Fibroblast of skin of abdomen (primary cell): ENCODE measurements around the gene GMNC. TPM values are rescaled to one million over a fixed set of nuclear protein-coding genes. Genes with fewer than 3 reads are reported as not detected.
A peak's percentile ranks its signal among the peaks of the same experiment; 100 is the strongest.
"Not testable (repeated sequence)": the region's sequence is repeated elsewhere in the genome, so short reads cannot be mapped to it uniquely, and the experiment has no call there.

Experiments used
- DNase-seq: peaks from one replicate; pipeline ENCODE4 v3.0.0-alpha.2; 2013
- polyA plus RNA-seq, 2 experiments: library from polyadenylated mRNA; unstranded; fragments of 120-200 nt; gene quantifications; one replicate each; pipeline ENCODE4 v1.2.1, GENCODE V29; 2013; ENCODE audit not compliant: insufficient read length in 2 of 2

The GMNC gene, protein sequence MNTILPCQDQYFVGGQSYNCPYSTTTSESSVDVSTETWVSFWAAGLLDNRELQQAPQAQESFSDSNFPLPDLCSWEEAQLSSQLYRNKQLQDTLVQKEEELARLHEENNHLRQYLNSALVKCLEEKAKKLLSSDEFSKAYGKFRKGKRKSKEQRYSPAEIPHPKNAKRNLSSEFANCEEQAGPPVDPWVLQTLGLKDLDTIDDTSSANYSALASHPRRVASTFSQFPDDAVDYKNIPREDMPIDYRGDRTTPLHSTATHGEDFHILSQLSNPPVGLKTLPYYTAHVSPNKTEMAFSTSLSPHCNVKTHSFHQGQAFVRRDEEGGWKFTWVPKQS
- polyA plus RNA-seq (2013, experiment 1 of 2; ENCODE audit: insufficient read length), result 0.08 TPM
- 0.17 TPM for polyA plus RNA-seq (2013, experiment 2 of 2; ENCODE audit: insufficient read length)

DNA sequence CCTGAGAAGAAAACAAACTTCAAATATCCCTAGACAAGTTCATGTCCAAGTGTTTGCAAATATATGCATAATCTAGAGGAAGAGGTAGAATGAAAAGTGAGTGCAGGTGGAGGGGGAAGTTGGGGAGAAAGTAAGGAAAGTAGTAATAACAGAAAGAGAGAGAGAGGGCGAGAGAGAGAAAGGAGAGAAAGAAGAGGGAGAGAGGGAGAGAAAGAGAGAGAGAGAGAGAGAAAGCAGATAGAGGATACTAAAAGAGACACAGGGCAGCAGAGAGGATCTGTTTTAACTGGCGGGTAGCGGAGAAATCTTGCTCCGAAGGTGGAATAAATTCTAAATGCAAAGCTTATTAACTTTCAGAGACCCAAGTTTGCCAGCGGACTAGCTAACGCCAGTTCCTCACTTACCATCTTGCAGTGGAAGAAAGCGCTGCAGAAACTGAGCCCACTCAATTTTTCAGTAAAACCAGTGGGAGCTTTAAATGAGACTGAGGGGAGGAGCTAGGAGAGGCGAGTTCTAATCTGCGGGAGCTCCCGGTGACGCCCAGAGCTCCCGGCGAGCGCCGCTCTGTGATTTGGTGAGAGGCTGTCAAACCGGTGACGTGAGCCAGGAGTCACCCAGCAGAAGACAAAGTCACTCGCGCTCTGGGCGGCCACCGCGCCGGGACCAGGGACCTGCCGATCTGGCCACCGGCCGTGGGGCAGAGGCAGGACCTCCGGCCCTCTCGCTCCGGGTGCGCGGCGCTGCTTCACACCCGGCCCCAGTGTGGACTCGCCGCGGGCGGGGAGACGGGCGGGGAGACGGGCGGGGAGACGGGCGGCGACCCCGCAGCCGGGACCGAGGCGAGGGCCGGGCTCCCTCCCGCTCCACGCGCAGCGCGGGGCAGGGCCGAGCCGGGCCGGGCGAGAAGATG lies at the start of gene GMNC:
TSS of gene GMNC (minus strand) at position 486 of the 910 bp plus-strand sequence. CDS start at position 407, 79 bp downstream.
- peak; percentile 53 for DNase-seq

DNA sequence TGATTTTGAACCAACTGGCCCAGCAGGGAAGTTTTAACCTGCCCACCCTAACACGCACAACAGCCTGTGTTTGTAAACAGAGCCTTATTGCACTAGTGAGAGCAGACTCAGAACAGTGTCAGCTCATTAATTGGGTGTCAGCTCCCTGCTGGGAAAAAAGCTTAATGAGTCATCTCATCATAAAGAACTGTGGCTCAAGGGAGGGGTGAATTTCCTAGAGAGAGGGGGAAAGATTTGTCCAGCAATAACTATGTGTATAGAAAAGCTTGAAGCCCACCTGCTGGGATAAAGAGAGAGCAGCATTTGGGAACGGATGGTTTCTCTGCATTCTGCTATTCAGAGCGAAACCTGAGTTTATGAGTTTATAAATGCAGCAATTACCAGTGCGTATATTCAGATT lies 48.9 kb upstream of the GMNC start:
- DNase-seq, result no peak

DNA sequence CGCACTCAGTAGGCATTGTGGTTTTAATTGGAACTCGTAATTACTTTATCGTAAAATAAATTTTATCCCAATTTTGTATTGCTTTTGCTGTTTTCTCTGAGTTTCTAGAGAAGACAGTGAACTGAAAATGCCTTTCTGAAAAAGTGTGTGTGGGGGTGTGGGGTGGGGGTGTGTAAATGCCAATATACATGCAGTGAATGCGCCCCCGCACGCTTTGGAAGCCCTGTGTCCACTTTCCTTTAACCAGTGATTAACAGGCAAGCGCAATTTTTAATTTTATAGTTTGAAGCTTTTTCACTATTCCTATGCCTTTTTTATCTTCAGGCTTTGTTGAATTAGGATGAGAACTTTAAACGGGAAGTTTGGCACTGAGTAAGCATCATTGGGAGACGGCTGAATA lies 47.4 kb upstream of the GMNC start:
- DNase-seq, result no peak

DNA sequence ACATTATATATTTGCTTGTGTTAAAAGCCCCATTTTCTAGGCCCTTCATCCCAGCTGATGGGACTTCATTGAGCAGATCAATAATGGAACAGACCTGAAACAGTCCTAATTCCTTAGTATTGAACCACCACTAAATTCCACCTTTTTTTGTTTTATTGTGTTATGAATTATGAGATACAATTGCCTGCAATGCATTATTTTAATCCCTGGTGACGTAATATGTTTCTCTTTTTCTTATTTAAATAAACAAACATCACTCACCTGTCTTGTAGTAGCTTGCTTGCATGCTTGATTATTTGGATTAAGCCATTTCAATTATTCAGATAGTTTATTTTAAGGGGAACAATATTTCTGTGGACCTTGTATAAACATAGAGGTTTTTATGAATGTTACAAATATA lies 40.7 kb upstream of the GMNC start:
- DNase-seq, result no peak

DNA sequence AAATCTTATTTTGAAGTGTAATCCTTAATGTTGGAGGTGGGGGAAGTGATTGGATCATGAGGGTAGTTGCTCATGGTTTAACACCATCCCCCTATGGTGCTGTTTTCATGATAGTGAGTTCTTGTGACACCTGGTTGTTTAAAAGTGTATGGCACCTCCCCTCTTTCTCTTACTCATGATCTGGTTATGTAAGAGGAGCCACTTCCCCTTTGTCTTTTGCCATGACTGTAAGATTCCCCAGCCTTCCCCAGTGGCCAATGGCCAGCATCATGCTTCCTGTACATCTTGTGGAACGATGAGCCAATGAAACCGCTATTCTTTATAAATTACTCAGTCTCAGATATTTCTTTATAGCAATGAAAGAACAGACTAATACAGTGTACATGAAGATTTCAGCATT lies 39.8 kb upstream of the GMNC start:
- DNase-seq, result no peak

DNA sequence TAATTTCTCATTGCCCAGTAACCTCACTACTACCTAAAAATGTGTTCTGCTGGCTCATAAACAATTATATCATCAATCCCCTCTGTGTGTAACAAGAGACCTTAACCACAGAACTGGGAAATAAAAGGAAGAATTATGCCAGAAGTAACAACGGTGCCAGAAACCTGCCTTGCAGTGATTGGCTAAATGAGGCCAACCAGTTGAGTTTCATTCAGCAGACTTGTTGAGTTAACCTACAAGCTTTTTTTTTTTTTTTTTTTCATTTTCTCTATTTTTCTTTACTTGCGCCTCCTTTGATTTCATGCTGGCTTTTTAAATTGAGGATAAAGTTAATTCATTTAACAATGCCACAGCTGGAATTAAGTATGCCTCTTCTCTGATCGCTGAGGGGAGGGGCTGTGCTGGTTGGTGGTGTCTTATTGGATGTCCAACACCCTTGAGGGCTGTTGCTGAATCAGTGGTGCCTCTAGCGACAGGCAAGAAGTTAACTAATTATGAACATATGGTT lies 30.0 kb upstream of the GMNC start:
- no peak for DNase-seq

DNA sequence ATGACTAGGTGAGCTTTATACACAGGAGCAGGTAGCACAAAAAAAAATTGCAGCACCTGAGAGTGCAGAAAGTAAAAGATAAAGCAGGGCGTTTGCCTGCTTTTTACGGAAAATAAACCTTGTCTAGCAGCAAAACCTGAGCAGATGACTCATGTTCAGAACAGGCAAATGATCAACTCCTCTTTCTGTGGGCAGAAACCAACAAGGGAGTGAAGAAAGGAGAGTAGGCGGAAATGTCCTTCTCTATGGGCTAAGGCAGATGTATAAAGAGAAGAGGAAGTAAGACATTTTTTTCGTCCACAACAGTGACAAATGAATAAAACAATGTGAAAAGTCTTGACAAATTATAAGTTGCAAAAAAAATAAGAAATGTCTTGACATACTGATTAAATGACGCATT lies 24.5 kb upstream of the GMNC start:
- no peak for DNase-seq

DNA sequence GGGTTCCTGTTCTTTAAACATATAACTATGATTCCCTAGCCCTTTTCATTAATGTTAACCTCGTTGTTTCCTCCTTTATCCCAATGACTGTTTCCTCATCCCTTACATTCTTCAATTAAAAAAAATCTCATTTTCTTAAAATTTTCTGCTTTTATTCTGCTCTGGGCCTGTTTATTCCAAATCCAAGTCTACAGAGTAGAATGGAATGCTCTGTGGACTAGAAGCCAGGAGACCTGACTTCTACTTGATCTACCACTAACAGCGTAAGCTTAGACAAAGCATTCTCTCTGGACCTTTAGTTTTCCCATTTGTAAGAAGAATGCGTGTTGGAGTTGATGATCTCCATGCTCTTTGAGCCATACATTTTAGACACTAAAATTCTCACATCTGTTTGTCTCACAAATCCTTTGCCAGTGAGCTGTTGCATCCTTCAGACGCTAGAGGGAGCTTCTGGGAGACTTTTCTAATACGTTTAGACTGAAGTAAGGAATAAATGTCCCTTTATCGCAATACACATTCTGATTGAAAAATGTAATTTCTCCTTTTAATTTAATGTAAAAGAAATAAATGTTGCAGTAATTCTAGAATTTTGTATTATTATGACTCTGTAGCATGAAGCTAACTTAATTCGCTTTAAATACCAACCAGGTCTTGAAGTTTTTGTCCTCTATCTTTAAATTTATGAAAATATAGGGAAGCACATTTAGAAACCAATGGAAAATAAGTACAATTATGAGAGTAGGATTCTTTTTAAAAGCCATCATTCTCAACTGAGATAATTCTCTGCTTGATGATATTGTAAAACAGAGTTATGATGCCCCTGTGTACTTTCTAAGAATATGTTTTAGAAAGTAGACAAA lies 21.7 kb upstream of the GMNC start:
- DNase-seq, result peak; percentile 45

DNA sequence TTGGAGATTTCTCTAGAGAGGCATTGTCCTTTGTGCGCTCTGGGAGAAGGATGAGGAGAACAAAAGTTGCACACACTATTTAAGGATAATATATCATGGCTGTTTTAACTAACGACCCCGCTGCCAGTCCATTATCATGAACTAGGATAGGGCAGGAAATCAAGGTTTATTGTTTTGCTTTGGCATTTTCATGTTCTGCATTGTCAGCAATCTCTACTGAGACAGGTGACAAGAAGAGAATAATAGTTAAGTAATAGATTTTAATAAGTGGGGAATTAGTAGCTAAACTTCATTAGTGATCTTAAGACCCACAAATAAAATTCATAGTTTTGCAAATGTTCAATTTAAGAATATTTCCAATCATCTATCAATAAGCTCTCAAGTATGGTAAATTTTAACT lies 20.6 kb upstream of the GMNC start:
- no peak for DNase-seq

DNA sequence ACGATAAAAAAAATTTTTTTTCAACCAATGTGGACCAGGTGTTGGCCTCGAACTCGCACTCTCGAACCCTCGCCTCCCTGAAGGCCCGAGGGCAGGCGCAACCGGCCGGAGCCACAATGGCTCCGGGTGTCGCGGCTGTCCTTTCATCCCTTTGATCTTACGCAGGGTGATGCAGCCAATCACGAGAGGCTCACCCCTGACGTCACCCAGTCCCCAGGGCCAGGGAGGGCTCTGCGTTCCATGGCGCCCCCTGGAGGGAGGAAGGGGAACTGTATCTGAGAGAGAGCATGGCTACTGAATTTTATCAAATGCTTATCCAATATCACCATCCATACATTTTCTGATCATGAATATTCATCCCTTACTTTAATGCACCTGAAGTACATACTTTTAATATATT lies 15.4 kb upstream of the GMNC start:
- DNase-seq, result no peak

DNA sequence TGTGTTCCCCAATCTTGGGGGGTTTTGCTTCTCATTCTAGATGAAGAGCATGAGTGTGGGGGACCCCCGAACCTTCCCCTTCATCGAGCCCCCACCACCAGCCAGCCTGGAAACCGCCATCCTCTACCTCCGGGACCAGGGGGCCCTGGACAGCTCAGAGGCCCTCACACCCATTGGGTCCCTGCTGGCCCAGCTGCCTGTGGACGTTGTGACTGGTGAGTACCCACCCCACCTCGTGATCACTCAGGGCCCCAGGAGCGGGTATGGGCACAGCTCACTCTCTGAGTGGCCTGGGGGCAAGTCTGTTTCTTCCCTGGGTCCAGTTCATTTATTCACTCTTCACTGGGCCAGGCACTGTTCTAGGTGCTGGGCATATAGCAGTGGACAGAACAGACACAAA lies 13.9 kb upstream of the GMNC start:
- not testable (repeated sequence) for DNase-seq

DNA sequence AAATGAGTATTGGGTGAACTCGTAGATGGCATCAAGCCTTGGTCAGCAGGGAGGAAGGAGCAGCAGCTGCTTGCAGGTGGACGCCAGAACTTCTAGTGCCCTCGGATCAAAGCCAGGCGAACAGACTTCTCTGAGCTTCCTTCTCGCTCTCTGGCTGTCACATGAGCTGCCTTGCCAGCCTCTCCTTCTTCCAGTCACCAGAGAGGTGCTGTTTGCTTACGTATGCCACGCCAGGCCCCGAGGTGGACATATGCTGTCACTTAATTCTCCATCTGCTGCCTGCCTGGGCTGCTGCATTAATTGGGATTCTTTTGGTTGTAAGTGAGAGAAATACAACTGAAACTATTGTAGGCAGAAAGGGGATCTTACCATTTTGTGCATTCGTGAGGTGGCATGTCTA lies 12.6 kb upstream of the GMNC start:
- DNase-seq, result not testable (repeated sequence)

DNA sequence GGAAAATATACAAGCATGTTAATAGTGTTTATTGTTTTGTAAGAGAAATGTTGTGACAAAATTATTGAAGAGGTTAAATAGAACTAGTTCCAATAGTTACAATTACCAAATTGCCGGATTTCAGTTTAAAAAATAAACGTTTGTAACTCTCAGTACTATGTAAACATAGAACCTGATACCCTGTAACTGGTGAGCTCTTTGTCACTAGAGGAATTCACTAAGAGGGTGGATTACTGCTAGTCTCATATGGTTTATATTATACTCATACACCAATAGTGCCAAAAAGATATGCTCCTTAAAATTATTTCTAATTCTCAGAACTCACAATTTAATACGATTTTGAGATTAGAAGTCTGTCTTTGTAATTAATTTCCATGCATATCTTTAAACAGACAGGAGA lies 7.6 kb upstream of the GMNC start:
- DNase-seq, result no peak

DNA sequence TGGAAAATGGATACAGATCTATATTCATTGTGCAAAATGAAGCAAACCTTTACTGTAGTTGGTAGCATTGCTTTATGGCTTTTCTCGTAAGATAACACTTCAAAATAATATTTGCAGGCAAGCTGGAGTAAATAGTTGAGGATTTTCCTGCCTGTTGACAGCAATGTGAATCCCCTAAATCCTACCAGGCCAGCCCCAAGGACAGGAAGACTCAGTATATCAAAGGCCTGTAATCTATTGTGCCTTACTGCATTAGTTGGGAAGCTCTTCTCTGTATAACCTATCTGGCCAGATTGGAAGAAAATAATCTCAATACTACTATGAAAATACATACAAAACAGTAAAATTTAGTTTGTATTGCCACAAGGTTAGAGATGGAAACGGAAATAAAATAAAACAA lies 4.6 kb upstream of the GMNC start:
- no peak for DNase-seq

DNA sequence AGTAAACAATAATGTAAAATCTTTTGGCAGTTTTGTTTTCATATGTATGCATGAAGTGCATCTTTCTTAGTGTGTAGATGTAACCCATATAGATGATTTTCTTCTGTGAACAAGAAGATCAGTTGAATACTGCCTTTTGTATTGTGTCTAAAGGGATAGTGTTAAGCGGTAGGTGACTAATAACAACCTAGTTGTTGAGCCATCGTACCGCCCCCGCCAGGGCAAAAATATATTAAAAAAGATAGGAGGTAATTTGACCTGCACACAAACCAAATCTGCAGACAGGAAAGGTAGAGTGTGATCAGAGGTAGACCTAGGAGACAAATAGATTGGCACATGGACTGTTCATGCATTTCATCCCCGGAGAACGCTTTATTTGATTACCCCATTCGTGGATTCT lies 3.3 kb upstream of the GMNC start:
- DNase-seq, result no peak

DNA sequence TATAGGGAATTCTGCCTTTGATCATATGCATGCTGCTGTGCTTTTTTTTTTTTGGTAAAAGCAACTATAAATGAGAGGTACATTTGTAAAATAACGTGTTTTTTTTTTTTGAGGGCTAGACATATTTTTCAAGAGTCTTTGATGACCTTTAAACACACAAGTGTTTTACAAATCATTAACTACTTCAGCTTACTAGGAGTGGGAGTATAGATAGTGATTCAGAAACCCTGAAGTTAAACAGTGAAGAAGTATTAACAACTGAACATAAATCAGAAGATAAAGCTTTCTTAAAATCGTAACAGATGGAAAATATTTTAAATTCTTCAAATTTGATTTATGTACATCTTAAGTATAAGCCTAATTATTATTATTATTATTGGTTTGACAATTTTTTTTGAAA lies 2.9 kb upstream of the GMNC start:
- no peak for DNase-seq

DNA sequence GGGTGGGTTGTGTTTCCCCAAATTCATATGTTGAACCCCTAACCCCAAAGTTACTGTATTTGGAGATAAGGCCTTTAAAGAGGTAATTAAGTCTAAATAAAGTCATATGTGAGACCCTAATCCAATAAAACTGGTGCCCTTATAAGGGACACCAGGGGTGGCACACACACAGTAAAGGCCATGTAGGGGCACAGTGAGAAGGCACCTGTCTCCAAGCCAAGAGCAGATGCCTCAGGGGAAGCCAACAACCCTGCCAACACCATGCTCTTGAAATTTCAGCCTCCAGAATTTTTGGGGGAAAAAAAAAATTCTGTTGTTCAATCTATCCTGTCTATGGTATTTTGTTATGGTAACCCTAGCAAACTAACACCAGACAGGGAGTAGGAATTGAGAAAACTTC lies 1.5 kb upstream of the GMNC start:
- no peak for DNase-seq

DNA sequence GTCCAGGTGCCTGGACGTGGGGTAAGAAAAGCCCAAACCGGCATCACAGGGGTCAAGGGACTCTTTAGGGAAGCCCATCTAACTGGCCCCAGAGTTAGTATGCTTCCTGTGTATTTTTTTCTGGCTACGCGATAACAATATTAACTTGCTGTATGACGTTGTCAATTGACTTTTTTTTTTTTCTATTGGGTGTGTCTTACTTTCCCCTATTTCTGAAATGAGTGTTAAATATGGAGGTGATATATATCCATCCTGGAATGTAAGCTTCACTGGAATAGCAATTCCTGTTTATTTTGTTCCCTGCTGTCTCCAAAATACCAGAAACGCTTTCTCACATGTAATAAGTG lies 598 bp upstream of the GMNC start:
- DNase-seq, result no peak

DNA sequence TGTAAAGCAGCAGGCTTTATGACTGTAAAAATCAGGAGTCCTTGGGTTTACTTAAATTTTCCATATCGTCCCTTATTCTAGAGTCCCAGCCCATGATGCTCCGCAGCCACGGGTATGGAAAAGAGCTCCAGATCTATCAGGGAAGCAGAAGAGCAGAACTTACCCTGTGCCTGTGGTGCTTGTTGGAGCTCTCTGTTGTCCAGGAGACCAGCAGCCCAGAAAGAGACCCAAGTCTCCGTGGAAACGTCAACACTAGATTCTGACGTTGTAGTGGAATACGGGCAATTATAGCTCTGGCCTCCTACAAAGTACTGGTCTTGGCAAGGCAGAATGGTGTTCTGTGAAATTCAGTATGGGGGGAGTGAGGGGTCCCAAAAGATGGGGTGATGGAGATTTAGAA lies 2.0 kb downstream of the GMNC start:
- DNase-seq, result no peak

DNA sequence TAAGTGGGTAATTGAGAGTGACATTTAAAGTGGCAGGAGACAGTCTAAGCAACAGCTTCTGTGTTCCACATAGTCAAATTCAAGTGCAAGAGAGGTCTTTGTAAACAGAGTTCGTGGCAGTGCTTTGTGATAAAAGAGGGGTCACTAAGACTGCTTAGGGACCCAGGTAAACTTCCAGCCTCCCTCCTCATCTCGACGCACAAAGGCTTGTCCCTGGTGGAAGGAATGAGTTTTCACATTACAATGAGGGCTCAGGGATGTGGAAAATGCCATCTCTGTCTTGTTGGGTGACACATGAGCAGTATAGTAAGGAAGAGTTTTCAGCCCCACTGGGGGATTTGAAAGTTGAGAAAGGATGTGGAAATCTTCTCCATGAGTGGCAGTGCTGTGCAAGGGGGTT lies 7.3 kb downstream of the GMNC start:
- DNase-seq, result no peak

DNA sequence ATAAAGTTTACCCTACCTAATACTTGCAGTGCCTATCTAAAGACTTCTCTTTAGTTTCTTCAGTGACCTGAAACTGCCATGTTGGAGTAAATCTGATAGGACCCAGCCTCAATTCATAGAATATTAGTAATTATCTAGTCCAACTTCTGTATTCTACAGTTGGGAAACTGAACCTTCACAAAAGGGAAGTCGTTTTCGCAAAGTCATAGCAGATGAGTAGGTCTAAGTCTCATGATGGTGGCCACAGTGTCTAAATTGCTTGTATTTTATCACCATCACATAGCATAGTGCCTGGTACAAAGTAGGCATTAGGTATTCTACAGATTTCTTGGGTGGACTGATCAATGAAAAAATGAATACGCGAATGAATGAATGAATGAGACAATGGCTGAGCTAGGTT lies 8.4 kb downstream of the GMNC start:
- no peak for DNase-seq

DNA sequence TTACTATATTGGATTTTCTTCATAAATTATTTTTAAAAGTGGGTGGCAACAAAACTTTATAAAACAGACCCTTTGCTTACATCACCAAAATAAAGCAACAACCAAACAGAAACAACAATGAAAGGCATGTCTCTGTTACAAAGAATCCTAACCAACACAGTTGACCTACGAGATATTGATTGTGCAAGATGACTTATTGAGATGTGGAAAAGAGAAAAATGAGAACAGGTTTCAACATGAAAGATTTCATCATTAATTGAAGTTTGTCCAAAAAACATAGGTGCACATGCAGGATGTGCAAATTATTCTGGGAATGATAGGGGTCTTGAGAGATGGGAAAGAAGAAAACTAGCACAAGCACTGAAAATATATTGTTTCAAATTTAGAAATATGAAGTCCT lies 9.0 kb downstream of the GMNC start:
- no peak for DNase-seq

DNA sequence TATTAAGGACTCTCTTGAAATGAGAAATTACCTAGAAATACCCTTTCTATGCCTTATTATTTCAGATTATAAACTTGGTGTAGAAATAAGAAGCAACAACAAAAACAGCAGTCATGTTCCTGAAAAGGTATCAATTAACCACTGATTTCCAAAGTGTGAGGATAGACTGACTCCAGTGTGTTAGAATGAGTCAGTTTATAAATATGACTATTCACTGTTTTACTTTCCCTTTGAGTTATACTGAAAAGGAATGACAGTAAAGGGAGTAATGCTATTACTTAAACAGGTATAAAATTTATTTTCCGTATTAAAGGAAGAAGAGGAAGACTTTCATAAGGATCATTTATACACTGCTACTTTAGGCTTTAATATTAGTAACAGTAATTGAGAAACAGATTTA lies 12.9 kb downstream of the GMNC start:
- DNase-seq, result no peak
